Fibroblast of skin of right quadriceps (primary cell): Measurements from ENCODE around the gene BAG2.

Source experiments
- DNase-seq: peaks from one replicate; pipeline ENCODE4 v3.0.0-alpha.2; 2013

BAG2 gene

DNA sequence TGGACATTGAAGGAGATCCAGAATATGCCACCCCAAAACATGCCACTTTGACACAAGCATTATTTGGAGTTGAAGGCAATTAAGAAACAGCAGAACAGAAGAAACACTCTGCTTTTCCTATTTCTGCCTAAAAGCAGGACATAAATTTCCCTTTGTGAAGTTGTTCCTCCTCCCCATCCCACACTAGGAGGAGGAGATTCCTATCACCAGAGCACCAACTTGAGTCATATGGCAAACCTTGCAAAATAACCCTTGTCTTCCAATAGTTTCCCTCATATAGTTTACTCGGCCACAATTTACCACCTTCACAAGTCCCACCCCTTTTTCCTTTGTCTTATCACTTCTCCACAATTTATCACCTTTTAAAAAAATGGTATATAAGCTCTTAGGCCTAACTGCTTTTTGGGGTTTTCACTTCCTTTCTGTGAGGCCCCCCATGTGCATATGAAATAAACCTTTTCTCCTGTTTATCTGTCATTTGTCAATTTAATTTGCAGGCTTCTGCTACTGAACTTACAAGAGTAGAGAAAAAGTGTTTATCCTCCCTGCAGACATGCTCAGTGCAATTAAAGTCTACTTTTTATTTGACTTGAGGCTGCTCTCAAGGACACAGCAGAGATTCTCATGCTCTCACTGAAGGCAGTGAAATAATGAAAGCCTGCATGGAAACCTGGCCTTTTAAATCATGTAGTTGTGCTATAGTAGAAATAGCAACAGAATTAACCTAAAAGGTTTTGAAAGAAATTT is 52.8 kb downstream of the BAG2 start:
- peak; percentile 66 for DNase-seq

DNA sequence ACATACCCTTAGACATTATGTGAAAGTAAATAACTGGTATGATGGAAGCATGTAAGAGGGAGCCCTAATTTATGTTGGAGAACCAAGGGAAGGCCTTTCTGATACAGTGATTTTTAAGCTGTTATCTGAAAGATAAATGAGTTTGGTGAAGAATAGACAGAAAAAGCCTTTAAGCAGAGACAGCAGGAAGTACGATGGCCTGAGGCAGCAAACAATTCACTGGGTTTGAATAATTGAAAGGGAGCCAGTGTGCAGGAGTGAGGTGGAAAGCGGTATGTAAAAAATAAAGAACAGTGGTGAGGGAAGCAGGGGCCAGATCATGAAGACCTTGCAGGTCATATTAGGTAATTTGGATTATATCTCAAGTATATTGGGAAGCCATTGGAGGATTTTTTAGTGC is 54.1 kb downstream of the BAG2 start:
- DNase-seq, result no peak
